HG02610 (cell line): ENCODE results near the gene CNOT10.
"Not testable (repeated sequence)": the region's sequence is repeated elsewhere in the genome, so short reads cannot be mapped to it uniquely, and the experiment has no call there.

Source experiments
- ATAC-seq: cut with Tn5 transposase; IDR thresholded peaks from one replicate; pipeline ENCODE4 v1.9.1; 2021; ENCODE audit warnings: mild to moderate bottlenecking, moderate library complexity; ENCODE audit not compliant: unreplicated experiment

The CNOT10 gene

GRCh38 chr3:32684800-32685542 lies at the start of gene CNOT10:
Gene CNOT10 (plus strand): TSS chr3:32685188. CDS start chr3:32685461, 273 bp downstream.
- ATAC-seq: peak; percentile 98

- ATAC-seq: no peak
These were observed 44.0 kb upstream of the CNOT10 start for GRCh38 chr3:32640939-32641338.

DNA sequence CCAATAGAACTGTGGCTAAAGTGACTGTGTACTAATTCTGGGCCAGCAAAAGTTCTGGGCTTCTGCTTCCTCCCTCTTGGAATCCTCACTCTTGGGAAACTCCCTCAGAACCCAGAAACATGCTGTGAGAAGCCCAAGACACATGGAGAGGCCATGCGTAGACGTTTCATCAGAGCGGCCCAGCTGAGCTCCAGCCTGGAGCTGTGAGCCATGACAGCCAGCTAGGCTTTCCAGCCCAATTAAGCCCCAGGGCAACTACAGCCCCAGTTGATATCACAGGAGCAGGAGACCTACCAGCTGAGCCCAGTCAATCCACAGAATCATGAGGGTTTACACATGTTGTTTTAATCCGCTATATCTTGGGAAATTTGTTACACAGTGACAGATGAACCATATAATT lies 43.6 kb upstream of the CNOT10 start:
- ATAC-seq: no peak

DNA sequence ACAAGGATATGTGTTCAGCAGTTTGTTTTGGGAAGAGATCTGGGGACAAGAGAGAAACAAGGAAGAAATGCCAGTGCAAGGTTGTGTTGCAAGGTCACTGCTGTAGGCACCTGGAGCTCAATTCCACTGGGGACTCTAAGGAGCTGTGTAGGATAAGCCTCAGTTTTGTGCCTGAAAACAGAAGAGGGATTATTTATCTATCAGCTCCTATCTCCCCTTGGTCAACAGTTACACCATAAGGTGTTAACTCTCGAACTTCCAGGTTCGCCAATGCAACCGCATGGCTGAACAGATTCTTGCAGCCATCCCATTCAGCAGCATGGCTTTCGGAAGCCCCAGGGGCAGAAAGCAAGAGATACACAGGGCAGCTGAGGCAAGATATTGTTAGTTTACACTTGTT lies 41.6 kb upstream of the CNOT10 start:
- ATAC-seq: no peak

DNA sequence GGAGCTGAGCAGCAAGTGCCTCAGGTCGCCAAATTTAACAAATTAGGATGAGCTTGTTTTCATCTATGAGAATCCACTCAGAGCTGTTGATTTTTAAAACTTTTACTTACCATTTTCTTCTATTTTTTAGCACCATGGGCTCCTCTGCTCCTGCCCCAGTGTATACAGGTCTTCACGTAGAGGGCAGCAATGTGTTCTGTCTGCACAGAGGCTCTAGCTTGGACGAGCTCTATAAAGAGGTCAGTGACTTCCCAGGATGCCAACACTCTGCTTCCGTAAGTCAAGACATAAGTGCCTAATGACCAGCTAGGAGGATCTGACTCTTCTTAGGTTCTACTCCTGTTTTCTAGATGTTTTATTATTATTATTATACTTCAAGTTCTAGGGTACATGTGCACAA lies 41.2 kb upstream of the CNOT10 start:
- ATAC-seq: no peak

- ATAC-seq: no peak
These were observed 40.6 kb upstream of the CNOT10 start for GRCh38 chr3:32644380-32644779.

DNA sequence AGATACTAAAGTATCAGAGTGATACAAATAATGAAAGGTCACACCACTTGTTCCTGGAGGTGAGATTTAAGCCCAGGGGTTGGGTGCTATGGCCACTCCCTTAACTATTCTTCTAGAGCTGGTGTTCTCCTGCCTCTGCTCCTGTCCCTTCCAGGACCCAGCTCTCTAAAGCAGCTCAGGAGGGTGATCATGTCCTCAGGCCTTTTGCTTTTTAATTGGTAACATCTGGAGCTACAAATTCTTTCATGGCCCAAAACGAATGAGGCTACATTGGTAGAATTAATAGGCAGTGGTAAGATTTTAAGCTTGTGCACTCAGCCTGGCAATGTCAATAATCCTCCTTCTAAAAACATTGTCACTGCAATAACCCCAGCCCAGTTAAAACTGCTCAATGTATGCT lies 38.2 kb upstream of the CNOT10 start:
- no peak for ATAC-seq

DNA sequence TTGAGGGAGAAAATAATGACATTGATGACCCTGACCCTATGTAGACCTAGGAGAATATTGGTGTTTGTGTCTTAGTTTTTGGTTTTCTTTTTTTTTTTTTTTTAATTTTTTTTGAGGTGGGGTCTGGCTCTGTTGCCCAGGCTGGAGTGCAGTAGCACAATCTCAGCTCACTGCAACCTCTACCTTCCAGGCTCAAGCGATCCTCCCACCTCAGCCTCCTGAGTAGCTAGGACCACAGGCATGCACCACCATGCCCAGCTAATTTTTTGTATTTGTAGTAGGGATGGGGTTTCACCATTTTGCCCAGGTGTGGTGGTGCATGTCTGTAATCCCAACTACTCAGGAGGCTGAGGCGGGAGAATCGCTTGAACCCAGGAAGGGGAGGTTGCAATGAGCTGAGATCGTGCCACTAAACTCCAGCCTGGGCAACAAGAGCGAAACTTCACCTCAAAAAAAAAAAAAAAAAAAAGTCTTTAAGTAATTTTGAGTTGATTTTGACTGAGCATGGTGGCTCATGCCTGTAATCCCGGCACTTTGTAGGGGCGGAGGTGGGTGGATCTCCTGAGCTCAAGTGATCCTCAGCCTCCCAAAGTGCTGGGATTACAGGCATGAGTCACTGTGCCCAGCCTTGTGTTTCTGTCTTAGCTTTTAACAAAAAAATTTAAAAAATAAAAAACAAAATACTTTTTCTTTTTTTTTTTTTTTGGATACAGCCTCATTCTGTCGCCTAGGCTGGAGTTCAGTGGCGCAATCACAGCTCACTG lies 32.5 kb upstream of the CNOT10 start:
- not testable (repeated sequence) for ATAC-seq

- no peak for ATAC-seq
These were observed 29.8 kb upstream of the CNOT10 start for GRCh38 chr3:32655167-32655566.

- no peak for ATAC-seq
These were observed 24.4 kb upstream of the CNOT10 start for GRCh38 chr3:32660634-32661033.

DNA sequence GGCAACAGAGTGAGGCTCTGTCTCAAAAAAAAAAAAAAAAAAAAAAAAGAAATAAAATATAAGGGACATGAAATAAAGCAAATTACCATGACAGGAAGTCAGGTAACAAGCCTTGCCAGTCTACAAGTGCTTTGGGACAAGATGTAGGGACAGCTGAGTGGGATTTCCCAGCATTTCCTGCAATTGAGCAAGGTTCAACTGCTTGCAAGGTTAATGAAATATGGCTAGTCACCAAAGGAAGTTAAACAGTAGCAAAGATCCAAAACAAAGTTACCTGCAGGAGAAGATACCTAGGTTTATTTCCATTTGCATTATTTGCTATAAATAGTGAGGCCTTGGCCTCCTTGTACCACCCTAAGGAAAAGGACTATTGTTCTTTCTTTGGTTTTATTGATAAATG lies 22.3 kb upstream of the CNOT10 start:
- ATAC-seq: no peak

DNA sequence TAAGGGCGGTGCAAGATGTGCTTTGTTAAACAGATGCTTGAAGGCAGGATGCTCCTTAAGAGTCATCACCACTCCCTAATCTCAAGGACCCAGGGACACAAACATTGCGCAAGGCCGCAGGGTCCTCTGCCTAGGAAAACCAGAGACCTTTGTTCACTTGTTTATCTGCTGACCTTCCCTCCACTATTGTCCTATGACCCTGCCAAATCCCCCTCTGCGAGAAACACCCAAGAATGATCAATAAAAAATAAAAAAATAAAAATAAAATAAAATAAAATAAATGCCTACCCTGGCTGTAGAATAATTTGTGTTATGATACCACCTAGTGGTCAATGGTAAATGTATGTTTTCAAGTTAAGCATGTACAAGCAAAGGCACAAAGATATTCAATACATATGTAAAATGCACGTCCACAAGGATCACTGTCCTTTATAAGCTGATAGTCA lies 20.3 kb upstream of the CNOT10 start:
- not testable (repeated sequence) for ATAC-seq

- ATAC-seq: no peak
These were observed 17.9 kb upstream of the CNOT10 start for GRCh38 chr3:32667072-32667582.

GRCh38 chr3:32669226-32669625 lies 15.8 kb upstream of the CNOT10 start:
- not testable (repeated sequence) for ATAC-seq

GRCh38 chr3:32673730-32674129 lies 11.3 kb upstream of the CNOT10 start:
- ATAC-seq: not testable (repeated sequence)

DNA sequence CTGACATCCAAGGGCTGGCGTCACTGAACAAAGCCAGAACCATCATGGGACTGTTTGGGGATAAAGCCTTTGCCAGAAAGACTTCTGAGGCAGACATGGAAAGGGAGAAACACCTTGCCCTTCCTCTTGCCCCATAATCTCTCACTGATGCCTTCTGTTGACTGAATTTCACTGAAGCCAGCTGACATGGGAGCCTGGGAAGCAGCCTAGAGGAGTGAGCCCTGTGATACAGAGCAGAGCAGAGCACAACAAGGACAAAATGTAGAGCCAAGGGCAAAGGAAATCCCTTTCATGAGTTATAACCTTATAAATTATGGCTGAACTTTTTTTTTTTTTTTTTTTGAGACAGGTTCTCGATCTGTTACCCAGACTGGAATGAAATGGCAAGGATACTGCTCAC lies 9.8 kb upstream of the CNOT10 start:
- no peak for ATAC-seq

- no peak for ATAC-seq
These were observed 9.3 kb upstream of the CNOT10 start for GRCh38 chr3:32675650-32676049.

GRCh38 chr3:32681811-32682210 lies 3.2 kb upstream of the CNOT10 start:
- no peak for ATAC-seq

DNA sequence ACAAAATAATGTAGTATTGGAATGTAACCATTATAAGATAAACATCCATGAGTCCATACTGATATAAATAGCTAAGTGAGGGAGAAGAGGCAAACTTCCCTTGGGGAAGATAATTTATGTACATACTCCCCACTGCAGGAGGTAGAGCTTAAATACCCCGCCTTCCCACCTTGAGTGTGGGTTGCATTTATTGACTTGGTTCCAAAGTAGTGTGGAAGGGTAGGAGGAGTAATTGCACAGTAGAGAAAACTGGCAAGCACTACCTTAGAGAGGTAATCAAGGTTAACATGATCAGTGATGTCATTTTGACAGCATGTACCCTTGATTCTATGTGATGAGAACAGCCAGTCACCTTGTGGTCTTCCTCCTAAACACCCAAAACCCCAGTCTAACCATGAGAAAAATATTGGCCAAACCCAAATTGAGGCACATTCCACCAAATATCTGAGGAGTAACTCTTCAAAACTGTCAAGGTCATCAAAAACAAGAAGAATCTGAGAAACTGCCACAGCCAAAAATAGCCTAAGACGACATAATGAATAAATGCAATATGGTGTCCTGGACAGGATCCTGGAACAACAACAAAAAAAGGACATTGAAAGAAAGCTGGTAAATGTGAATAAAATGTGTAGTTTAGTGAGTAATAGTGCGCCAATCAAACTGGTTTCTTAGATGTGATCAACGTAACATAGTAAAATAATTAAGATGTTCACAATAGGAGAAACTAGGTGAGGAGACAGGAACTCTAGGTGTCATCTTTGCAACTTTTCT lies 774 bp upstream of the CNOT10 start:
- ATAC-seq: no peak

GRCh38 chr3:32685543-32686185 lies 676 bp downstream of the CNOT10 start:
- ATAC-seq: no peak

- ATAC-seq: no peak
These were observed 1.7 kb downstream of the CNOT10 start for GRCh38 chr3:32686713-32687112.
